HG03342 (cell line): ENCODE data around the gene SPEF1.

Experiments
- ATAC-seq: cut with Tn5 transposase; IDR thresholded peaks from one replicate; pipeline ENCODE4 v1.9.1; 2021; ENCODE audit warnings: mild to moderate bottlenecking, moderate library complexity; ENCODE audit not compliant: unreplicated experiment

The SPEF1 gene

DNA sequence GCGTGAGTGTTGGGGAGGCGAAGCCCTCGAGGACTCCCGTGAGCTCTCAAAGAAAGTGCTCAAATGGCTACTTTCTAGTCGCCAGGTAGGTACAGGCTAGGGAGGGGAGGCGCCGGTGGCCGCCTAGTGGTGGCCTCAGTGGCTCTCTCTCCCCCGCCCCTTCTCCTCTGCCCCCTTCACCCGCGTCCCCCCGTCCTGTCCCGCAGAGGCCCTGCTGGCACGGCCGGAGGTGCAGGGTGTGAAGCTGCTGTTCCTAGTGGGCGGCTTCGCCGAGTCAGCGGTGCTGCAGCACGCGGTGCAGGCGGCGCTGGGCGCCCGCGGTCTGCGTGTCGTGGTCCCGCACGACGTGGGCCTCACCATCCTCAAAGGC lies 30.0 kb downstream of the SPEF1 start:
- ATAC-seq = no peak

DNA sequence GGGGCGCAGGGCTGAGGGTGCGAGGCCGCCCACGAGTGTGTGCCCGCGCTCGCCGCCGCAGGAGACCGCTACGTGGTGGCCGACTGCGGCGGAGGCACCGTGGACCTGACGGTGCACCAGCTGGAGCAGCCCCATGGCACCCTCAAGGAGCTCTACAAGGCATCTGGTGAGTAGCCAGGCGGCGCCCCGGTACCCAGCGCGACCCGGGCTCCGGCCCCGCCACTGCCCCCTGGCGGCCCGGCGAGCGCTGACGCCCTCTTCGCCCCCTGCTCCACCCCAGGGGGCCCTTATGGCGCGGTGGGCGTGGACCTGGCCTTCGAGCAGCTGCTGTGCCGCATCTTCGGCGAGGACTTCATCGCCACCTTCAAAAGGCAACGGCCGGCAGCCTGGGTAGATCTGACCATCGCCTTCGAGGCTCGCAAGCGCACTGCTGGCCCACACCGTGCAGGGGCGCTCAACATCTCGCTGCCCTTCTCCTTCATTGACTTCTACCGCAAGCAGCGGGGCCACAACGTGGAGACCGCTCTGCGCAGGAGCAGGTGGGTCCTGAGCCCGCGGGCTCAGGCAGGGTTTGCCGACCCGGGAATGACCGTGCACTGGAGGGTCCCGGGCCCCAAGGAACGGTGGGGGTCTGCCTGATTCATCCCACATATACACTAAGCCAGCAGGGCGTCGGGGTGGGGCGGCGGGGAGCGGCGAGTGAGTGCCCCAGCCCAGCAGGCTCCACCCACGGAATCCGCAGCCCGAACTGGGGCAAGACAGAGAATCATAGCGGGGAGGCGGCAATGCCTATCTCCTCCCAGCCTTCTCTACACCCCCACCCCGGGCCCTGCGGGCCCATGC lies 31.3 kb downstream of the SPEF1 start:
- no peak for ATAC-seq

- ATAC-seq = no peak
Measured at GRCh38 chr20:3749087-3749688, 32.1 kb downstream of the SPEF1 start.

DNA sequence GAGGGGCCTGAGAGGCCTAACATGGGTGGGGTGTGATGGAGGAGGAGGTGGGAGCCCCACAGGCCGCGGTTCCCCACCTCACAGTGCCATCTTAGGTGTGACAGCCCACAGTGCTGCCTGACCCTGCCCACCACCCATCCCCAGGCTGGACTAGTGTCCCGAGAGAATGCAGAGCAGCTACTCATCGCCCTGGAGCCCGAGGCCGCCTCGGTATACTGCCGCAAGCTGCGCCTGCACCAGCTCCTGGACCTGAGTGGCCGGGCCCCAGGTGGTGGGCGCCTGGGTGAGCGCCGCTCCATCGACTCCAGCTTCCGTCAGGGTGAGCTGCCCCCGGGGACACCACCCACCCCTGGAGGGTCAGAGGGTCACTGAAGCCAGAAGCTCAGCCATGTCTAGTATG lies 33.2 kb downstream of the SPEF1 start:
- ATAC-seq = no peak

GRCh38 chr20:3747471-3747870 lies 33.8 kb downstream of the SPEF1 start:
- no peak for ATAC-seq

GRCh38 chr20:3745686-3746173 lies 35.5 kb downstream of the SPEF1 start:
- ATAC-seq = no peak

DNA sequence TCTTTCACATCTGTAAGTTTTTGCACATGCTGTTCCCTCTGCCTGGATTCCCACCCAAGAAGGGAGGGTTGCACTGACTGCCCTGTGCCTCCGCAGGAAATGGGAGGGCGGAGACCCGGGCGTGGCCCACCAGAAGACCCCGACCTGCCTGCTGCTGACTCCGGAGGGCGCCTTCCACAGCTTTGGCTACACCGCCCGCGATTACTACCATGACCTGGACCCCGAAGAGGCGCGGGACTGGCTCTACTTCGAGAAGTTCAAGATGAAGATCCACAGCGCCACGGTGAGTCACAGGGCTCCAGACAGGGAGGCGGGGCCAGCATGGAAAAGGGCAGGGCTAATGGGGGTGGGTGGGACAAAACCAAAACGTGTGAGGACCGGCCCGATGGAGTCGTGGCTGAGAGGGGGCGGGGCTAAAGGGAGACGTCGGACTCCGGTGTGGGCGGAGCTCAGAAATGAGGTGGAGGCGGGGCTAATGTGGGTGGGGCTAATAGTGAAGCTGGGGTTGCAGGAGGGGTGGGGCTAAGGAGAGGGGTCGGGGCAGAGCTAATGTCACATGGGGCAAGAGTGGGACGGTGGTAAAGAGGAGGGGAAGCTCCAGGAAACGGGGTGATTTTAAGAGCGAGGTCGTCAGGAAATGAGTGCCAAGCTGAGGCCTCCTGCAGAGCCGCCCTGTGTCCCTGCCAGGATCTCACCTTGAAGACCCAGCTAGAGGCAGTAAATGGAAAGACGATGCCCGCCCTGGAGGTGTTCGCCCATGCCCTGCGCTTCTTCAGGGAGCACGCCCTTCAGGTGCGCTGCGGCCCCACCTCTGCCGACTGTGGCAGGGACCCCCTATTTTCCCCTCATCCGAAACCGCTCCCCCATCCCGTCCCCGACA lies 36.2 kb downstream of the SPEF1 start:
- ATAC-seq = no peak

DNA sequence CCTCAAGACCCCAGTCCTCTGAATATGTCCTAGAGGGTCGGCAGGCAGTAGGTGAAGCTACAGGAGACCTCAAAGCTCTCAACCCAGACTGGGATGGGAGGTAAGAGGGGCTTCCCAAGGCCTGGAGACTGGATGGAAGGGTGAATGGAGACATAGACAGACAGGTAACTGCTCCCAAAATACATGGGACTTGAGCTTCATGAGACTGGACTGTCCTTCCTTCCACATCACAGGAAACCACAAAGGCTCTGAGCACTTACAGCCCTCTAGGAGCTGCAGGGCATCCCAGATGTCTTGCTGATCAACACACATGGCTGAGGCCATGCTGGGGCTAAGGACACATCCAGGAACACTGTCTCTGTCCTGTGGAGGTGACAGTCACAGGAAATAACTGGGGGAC lies 37.2 kb downstream of the SPEF1 start:
- no peak for ATAC-seq

GRCh38 chr20:3743251-3743650 lies 38.0 kb downstream of the SPEF1 start:
- no peak for ATAC-seq

DNA sequence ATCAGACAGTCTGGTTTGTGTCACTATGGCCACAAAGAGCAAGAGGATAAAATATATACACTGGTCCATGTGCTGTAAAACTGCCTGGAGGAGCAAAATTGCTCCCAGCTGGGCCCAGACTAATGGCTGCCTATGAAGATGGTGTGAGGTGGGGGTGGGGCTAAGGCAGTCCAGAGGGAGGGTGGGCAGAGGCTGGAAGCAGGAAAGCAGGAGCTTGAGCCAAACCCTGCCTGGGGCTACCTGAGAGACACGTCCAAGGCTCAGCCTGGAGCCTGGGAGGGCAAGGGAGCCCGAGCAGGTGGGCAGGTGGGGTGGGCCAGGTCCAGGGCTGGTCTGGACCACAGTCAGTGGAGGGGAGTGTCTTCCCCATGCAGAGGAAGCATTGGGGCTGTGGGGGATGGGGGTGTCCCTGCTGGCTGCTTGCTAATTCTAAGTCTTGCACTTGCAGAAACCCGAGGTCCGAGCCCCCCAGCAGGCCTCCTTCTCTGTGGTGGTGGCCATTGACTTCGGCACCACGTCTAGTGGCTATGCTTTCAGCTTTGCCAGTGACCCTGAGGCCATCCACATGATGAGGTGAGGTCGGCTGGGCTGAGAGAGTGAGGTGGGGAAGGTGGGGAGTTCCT lies 39.3 kb downstream of the SPEF1 start:
- no peak for ATAC-seq

- ATAC-seq = no peak
Measured at GRCh38 chr20:3740615-3741301, 40.5 kb downstream of the SPEF1 start.

DNA sequence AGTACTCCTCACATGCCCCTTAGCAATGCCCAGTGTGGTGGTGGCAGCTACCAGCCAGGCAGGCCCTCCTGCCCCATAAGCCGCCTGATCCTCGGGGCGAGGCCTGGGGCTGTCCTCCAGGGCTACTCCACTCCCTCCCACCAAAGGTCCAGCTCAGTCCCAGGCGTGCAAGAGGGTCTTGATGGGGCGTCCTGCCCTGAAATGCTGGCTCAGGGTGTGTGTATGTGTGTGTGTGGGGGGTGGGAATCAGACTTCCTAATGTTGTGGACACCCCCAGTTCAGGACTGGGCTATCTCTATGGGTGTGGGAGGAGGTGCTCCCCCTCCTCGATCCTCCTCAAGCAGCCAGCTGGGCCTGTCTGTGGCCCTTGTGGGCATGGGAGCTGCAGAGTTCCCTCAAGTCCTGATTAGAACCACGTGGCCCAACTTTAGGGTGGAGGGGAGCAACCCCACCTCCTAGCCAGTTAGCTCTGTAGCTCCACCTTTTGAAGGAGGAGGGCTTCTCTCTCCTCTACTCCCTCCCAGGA lies 41.3 kb downstream of the SPEF1 start:
- ATAC-seq = no peak

DNA sequence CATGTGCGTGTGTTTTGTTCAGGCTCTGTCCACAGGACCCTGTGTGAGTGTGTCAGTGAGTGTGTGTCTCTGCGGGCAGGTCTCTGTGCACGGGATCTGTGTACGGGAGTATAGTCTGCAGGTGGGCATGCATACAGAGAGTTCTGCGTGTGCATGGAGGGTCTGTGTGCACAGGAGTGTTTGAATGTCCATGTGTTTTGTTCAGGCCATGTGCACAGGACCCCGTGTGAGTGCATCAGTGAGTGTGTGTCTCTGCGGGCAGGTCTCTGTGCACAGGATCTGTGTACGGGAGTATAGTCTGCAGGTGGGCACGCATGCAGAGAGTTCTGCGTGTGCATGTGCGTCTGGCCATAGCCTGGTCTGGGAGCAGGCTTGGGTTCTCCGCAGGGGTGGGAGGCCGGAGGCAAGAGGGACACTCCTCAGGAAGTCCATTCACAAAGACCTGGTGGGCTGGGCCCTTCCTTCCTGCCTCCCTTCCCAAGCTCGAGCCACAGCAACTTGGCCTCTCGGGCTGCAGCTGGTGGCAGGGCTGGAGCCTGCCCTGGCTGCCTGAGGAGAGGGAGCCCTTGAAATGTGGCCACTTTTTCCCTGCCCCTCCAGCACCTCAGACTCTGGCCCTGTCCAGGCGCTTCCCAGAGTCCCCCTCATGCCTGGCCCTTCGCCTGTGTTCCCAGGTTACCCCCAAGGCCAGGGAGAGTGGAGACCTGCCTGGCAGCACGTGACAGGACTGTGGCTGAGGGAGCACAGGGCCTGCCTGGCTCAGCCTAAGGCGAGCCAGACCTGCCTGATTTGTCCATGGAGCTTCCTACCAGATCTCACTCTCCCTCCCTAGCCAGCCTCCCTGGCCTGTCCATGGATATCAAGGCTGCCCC lies 42.0 kb downstream of the SPEF1 start:
- no peak for ATAC-seq

DNA sequence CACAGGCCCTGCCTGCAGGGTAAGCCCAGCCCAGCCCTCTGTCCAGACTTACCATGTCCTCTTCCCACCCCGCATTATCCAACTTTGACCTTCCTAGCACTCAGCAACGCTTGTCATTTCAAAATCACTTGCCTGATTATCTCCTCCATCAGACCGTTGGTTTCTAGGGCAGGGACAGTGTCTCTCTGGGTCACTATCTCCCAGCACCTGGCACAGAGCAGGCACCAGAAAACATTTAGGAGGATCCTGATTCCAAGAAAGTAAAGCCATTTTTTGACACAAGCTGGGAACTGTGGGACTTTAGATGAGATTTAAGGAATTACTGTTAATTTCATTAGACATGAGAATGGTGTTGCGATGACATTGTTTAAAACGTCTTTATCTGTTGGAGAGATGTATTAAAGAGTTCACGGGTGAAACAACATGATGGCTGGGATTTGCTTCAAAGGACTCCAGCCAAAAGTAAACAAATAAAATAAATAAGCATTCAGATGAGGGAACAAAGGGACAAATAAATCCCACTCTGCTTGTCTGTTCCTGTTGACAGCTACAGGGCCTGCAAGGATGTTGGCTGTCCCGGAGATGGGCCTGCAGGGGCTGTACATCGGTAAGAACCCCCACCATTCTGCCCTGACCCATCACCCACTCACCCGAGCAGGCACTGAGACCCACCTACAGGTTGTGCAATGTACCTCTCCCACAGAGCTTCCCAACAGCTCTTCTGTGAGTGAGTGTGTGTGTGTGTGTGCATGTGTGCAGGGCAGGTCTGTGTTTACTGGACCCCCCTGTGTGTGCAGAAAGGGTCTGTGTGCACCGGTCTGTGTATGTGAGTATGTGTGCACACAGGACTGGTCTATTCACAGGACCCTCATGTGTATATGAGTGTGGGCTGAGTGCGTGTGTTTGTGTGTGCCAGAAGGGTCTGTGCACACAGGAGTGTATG lies 42.9 kb downstream of the SPEF1 start:
- no peak for ATAC-seq

- ATAC-seq = no peak
Measured at GRCh38 chr20:3735768-3736167, 45.5 kb downstream of the SPEF1 start.

DNA sequence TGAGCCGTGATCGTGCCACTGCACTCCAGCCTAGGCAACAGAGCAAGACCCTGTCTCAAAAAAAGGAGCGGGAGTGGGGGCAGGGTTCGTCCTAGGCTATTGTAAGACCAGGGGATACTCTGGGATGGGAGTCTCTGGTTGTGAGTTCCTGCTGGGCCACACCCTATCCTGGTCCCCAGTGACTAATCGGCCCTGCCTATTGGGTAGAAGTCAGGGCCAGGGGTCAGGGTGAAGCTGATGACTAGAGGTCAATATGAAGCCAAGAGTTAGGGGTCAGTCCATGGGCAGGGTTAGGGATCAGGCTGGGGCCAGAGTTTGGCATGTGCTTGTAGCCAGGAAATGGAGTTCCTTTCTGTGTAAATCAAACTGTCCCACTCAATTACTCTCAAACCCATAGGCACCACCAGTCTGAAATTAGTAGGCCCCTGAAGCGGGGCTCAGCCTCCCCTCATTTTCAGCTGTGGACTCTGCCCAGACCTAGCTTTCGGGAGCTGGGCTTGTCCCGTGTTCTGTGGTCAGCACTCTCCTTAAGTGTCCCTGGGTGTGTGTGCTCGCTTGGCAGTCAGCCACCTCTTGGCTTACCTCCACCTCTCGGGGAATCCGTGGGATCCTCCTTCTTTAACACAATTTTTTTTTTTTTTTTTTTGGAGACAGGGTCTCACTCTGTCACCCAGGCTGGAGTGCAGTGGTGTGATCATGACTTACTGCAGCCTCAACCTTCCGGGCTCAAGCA lies 47.0 kb downstream of the SPEF1 start:
- ATAC-seq = no peak
